HG02763 (cell line): ENCODE results near the gene LCN15.

Experiments used
- ATAC-seq: cut with Tn5 transposase; IDR thresholded peaks from one replicate; pipeline ENCODE4 v1.9.1; 2021; ENCODE audit warnings: mild to moderate bottlenecking, moderate library complexity; ENCODE audit not compliant: unreplicated experiment

Gene LCN15

DNA sequence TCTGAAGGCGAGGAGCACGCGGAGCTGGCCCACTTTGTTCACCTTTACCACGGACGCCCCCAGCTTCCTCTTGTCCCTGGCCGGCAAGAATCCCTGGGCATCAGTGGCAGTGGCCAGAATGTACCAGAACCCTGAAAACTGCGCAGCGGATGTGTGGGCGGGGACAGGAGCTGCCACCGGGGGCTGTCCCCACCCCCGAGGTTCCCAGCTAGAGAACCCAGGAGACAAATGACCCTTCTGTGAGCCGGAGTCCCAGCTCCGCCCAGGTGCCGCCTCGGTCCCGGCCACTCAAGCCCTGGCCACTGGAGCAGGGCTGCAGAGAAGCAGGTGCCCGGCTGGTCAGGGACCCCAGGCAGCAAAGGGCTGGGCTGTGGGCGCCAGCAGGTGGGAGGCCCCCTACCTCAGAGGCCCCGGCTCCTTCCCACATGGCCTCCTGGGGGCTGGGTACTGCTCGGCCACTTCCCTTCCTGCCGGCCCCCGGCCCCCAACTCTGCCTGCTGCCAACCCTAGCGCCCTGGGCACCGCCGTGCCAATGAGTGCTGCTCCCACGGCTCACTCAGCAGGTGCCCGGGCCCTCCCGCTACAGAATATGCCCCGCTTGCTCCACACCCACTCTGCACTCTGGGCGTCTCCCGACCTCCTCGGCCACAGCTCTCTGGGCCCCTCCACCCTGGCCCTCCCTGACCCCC lies 22.3 kb downstream of the LCN15 start:
- no peak for ATAC-seq

DNA sequence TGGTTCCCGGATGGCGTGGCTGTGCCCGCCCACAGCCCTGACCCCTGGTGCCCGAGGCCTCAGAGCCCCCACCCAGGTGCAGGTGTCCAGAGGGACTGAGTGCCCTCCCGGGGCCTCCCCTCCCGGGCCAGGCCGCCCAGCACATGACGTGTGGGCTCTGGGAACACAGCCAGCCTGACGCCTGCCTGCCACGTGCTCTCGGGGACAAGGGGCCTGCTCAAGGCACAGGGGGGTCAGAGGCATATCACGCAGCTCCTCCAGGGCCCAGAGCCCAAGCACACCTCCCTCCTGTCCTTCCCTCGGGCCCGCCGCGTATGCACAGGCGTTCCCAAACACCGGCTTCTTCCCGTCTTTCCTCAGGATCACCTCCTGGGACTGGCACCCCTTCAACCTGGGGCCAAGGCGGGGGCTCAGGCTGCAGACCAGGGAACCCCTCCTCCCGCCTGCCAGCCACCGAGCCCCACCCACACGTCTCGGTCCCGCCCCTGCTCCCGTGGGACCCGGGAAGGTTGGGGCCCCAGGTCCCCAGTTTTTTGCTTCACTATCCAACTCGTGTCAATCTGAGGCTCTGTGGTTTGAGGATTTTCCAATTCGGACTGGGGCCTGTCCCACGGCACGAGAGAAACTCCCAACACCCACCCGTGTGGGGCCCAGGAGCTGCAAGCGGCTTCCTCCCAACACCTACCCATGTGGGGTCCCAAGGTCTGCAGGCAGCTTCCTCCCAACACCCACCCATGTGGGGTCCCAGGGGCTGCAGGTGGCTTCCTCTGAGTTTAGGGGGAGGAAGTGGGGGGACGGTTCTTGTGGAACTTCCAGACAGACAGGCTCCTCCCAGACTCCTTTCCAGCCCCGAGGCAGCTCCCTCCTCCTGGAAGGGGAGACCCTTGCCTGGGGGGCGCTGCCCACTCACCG lies 23.1 kb downstream of the LCN15 start:
- no peak for ATAC-seq

DNA sequence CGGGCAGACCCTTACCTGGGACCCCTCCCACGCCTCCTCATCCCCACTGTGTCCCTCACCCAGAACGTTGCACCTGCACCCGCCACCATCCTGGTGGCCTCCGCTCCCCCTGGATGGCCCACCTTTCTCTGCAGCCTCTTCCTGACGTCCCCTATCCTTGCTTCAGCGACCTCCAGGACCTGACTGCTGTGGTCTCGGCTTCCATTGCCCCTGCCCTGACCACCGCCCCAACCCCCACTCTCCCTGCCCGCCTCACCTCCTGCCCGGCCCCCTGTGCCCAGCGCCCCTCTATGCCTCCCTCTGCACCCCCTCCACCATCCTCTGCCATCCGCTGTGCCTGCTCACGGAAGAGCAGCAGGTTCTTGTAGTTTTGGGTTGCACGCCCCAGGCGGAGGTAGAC lies 23.8 kb downstream of the LCN15 start:
- no peak for ATAC-seq

DNA sequence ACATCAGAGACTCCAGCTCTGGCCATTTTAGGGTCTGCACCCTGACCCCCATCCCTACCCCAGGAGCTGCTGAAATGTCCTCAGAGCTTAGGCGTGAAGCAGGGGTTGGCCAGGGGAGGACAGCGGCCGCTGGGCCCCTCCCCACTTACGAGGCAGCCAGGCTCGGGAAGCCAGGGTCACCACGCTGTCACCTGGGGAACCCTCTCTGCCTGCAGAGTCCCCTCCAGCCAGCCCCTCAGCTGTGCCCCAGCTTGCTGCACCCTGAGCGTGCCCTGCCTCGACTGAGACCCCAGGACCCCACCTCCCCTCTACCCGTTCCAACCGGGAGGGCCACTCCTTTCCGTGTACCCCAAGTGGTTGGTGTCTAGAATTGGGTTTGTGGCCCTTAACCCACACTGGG lies 24.2 kb downstream of the LCN15 start:
- ATAC-seq = no peak

DNA sequence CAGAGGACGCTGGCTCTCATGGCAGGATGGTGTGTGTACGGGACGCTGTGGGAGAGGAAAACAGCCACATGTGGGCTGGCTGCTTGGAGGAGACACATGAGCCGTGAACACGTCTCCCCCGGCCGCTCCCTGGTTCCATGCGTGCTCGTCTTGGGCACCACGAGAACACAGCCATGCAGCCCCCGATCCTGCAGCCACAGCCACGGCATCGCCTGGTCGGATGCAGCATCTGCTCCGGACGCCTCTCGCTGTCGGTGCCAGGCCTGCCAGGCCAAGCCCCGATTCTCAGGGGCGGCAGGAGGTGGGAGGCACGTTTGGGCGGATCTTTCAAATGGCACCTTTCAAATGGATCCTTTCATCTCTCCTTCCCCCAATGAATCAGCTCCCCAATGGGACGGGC lies 24.8 kb downstream of the LCN15 start:
- no peak for ATAC-seq

DNA sequence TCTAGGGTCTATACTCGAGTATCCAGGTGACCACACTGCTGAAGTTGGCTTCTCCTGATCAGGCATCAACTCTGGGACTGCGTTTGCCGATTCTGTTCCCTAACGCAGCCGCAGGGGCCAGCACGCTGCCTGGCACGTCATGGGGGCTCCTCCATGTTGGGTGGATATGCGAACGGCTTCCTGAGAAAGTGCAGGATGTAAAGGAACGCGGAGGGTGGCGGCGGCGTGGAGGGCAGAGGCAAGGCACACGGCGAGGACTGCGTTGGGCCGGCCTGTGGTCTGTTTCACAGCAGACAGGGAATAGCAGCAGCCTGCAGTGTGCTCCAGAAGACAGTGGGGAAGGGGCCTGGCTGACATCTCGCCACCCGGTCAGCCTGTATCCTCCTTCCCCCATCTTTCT lies 25.4 kb downstream of the LCN15 start:
- no peak for ATAC-seq

DNA sequence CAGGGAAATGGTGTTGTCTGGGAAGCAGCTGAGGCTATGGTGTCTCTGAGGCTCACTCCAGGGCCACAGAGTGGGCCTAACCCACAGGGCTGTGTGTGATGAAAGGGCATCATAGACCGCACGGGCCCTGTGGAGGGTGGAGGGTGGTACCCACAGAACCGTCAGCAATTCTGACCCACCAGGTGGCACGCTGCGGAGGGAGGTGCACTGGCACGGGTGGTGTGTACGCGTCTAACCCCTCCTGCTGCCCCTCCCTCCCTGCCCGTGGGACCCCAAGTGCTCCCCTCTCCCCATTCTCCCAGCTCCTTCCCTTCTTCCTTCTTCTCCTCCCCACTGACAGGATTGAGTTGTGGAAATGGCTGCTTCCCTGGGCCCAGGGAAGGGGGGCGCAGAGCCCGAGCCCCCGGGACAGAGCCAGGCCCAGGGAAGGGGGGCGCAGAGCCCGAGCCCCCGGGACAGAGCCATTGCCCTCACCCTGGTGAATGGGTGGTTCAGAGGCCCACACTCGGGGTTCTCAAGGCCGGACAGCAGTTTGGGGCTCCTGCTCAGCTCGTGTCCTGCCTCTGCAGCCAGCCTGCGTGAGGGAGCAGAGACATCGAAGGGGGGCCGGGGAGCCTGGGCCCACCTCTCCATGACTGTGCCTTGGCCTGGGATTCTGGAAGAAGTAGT lies 28.4 kb downstream of the LCN15 start:
- ATAC-seq = no peak

DNA sequence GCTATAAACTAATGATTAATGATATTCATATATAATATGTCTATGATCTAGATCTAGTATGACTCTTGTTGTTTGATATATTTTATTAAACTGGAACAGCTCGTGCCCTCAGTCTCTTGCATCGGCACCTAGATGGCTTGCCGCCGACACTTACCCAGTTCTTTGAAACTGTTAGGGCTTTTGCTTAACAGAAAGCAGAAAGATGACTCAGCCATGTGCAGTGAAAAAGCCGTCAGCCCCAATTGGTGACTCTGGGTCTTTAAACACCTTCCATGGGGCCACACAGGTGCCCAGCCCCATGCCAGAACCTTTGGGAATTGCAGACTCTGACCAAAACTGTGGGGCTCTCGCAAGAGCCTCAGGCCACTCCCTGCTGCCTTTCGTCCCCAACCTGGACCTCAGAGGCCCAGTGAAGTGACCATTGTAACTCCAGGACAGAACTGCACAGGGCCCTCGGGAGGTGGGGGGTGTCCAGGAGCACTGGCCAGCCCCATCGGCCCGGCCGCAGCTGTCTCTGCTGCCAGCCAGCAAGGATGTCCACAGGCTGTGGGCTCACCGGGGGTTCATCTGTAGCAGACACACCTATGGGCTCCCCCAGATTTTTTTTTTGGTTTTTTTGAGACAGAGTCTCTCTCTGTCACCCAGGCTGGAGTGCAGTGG lies 29.4 kb downstream of the LCN15 start:
- no peak for ATAC-seq

DNA sequence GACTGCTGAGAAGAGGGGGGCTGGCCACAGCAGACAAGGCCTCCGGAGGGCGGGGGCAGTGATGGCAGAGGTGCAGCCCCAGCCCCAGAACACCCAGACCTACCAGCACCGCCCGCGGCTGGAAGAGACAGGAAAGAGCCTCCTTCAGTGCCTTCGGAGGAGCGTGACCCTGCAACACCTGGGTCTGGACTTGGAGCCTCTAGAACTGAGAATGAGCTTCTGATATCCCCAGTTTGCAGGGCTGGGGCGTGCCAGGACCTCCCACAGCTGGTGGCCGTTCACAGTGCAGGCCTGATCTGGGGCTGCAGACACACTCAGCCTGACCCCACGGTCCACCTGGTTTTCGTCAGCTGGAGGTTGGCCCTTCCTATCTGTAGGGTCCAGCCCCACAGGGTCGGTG lies 30.7 kb downstream of the LCN15 start:
- ATAC-seq = no peak

DNA sequence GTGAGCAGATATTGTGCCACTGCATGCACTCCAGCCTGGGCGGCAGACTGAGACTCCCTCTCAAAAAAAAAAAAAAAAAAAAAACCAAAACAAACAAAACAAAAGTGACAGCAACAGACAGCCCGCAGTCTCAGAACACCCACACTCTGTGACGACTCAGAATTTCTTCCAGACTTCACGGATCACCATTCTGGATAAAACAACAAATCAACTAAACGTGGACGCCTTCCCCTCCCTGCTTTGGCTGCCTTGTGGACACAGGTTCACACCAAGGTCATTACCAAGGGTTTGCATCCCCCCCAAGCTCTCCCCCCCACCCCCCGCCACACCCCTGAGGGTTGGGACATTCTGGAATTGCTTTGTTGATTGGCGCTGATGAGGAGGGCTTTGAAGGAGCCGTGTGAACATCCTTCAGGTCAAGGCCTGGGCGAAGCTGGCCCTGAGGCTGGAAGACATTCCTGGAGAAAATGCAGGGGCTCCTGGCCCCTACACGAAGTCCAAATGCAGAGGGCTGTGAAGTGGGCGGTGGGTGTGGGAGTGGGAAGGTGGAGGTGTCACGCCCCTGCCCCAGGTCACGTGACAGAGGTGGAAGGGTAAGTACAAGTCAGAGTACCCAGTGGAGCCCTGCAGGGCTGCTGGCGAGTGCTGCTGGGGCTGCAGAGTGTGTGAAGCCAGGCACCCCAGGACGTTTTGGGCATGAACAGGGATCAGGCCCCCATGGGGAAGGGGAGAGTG lies 31.7 kb downstream of the LCN15 start:
- no peak for ATAC-seq

DNA sequence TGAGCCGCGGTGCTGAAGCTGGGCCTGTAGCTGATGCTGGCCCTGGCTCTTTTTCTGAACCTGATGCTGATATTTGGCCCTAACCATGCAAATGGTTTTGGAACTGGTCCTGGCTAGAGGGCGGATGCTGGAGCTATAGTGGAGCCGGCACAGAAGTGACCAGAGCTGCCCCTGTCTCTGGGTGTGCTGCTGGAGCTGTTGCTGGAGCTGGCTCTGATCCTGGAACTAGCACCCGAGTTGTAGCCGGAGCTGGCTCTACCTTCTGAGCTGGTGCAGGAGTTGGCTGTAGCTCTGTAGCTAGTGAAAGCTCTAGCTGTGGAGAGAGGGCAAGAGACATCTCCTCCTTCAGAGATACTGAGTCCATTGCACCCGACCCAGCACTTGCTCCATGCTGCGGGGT lies 34.4 kb downstream of the LCN15 start:
- ATAC-seq = no peak

DNA sequence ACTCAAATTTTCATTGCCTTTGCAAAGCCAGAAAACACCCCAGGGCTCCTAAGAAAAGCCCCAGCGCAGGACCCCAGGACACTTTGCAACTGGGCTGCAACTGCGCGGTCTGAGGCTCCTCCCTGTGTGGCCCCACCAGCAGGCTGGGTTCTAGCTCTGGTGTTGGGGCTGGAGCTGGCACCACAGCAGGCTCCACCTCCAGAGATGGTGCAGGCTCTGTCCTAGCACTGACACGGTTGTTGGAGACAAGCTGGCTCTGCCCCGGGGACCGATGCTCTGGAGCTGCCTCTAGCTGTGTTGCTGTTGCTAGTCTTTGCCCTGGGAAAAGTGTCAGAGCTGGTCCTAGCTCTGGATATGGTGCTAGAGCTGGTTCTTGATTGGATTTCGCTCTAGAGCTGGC lies 35.2 kb downstream of the LCN15 start:
- ATAC-seq = no peak

DNA sequence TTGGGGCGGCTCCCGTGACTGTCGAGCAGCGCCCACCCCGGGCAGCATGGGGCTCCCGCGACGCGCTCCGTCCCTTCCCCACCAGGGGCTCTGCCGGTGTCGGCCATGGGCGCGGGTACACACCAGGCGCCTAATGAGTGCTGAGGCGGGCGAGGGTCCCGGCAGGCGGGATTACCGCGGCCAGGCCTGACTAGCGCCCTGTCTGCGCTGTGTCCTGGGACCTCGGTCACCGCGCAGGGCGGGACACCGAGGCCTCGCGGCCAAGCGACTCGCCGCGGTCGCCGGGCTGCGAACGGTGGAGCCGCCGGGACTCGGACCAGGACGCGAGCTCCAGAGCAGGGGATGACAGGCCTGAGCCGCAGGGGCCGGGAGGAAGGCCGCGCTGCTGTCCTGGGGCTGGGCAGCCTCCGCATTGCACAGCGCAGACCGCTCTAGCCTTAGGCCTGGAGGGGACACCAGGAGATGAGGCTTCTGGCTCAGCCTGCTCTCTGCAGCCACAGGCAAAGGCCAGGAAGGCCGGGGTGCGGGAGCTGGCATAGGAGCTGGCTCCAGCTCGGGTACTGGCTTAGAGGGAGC lies 35.7 kb downstream of the LCN15 start:
- ATAC-seq = no peak

DNA sequence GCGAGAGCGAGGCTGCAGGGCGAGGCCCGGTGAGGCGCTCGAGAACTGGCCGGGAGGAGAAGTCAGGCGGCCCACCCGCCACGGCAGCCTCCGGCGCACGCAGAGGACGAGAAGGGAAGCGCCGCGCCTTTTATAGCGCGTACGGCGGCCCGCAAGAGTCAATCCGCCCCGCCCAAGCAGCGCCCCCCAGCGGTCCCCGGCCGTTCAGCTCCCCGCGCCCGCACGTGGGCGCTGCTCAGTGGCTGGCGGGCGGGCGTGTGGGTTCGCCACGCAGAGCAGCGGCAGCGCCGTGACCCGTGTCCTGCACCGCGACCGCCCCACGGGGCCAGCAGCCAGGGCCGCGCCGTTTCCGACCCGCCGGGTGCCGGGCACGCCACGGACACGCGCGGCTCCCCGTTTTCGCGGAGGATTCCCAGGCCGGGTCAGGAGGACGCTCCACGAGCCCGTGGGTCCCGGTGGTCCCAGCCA lies 36.2 kb downstream of the LCN15 start:
- peak; percentile 76 for ATAC-seq

DNA sequence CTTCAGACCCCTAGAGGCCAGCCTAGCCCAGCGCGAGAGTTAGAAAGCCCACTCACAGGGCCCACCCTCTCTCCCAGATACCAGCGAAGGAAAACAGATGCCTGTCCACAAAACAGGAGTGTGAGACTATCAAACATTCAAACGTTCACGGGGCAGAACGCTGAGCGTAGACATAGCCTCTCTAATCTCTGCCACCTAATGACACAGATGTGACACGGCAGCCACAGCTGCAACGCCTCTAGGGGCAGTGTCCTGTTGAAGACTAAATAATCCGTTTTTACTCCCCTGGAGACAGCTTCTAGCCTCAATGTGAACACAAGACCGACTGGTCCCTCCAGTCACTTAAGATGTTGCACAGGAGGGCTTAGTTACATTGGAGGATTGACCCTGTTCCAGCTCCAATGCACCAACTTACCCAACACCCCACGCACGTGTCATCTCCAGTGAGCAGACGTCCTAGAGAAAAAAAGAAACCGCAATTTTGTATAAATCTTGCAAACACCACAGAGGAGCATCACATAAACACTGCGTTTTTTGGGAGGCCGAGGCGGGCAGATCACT lies 37.6 kb downstream of the LCN15 start:
- no peak for ATAC-seq

DNA sequence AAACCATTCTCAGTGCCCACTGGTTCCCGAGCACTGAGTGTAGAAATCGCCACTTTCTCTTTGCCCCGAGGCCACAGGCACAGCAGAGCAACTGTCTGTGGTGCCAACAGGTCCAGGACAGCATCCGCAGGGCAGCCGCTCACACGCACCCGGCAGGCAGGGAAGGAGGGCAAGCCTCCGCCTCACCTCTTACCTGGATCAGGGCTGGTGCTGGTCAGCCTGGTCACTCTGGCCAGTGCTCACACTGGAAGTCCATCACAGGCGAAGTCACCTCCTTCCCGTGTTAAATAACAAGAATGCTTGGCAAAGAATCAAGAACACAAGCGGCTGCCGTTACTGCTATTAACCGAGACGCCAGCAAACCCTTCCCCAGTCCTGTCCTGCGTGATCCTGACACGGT lies 38.2 kb downstream of the LCN15 start:
- no peak for ATAC-seq

DNA sequence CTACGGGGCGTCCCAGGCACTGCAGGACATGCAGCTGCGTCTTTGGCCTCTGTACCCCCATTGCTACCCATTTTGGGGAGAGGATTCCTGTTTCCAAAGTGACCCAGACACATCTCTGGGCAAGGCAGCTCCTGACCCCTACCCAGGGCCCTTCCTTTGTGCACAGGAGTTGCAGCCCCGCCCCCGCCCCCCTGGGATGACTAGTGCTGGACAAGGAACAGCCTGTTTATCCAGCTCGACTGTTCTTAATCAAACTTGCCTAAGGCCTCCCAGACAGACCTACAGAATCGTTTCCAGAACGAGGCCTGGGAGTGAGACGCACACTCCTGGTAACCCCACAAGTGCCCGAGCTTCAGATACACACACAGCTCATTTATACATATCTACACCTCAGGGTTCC lies 38.7 kb downstream of the LCN15 start:
- no peak for ATAC-seq

DNA sequence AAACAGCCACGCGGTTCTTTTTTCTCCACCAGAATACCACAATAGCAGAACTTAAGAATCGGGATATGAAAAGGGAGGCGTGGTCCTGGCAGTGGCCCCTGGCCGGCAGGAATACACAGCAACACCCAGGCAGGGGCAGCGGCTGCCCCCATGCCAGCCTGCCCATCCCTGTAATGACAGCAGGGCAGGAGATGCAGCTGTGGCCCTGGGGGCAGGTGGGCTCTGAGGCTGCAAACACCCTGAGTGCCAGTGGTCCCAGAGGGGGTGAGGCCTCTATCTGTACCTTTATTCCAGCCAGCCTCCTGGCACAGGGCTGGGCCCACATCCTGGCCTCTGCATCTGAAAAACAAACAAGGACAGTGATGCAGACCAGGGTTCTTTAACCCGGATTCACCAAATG lies 39.5 kb downstream of the LCN15 start:
- ATAC-seq = no peak

DNA sequence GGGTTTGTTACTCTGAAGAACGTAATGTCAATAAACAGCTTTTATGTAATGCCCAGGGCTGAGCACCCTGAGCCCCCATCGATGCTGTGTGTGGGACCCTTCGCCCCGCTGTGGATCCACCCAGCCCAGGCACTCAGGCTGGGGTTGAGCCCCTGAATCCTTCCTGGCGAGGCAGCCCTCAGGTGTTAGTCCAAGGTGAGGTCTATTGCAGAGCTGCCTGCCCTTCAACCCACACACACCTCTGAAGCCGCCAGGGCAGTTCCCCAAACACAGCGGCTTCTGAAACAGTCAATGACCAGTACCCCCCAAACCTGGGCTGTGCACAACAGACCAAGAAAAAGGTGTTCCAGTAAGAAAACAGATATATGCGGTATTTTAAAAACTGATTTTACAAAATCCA lies 40.3 kb downstream of the LCN15 start:
- no peak for ATAC-seq
